HepG2 (cell line): Measurements from ENCODE around the gene CNBD2. TPM values are rescaled to one million over a fixed set of nuclear protein-coding genes. Genes with fewer than 3 reads are reported as not detected.

Experiments
- ARID3A ChIP-seq: IDR thresholded peaks from 2 replicates; pipeline ENCODE4 v1.6.1; 2012; ENCODE audit warnings: low read depth, low read length, improper control_type of control experiment
- CREB3 ChIP-seq: sonication (generic); formaldehyde crosslinking; IDR thresholded peaks from 2 replicates; pipeline ENCODE4 v1.5.0; 2020; ENCODE audit warnings: missing genetic modification reagents
- FOXO4 ChIP-seq: sonication (generic); formaldehyde crosslinking; conservative IDR thresholded peaks from 2 replicates; pipeline ENCODE4 v1.8.1; 2023; ENCODE audit warnings: missing genetic modification reagents
- HHEX ChIP-seq: IDR thresholded peaks from 2 replicates; pipeline ENCODE4 v1.6.1; 2016; ENCODE audit warnings: control low read depth
- HNRNPK ChIP-seq: fragments of 200-400 bp; formaldehyde crosslinking; IDR thresholded peaks from 2 replicates; pipeline ENCODE4 v1.6.1; 2018; ENCODE audit warnings: low read length, low read depth, moderate library complexity, mild to moderate bottlenecking; ENCODE audit not compliant: poor library complexity, severe bottlenecking
- ISL2 ChIP-seq: sonication (generic); formaldehyde crosslinking; IDR thresholded peaks from 2 replicates; pipeline ENCODE4 v1.5.0; 2020; ENCODE audit warnings: missing genetic modification reagents
- MED1 ChIP-seq: sonication (generic); formaldehyde crosslinking; IDR thresholded peaks from 2 replicates; pipeline ENCODE4 v1.4.0; 2020; ENCODE audit warnings: missing genetic modification reagents
- MTA3 ChIP-seq: sonication (generic); formaldehyde crosslinking; IDR thresholded peaks from 2 replicates; pipeline ENCODE4 v1.4.0; 2020; ENCODE audit warnings: missing genetic modification reagents
- NR2F2 ChIP-seq: IDR thresholded peaks from 2 replicates; pipeline ENCODE4 v1.6.1; 2012; ENCODE audit warnings: low read depth, inconsistent platforms, borderline replicate concordance
- RBM22 ChIP-seq: fragments of 200-400 bp; formaldehyde crosslinking; optimal IDR thresholded peaks from 2 replicates; pipeline ENCODE3; 2017; ENCODE audit warnings: mild to moderate bottlenecking, low read length, moderate library complexity
- SP4 ChIP-seq: sonication (generic); formaldehyde crosslinking; IDR thresholded peaks from 2 replicates; pipeline ENCODE4 v1.8.1; 2023; ENCODE audit warnings: mild to moderate bottlenecking, missing genetic modification reagents
- TAF1 ChIP-seq: sonication (generic); formaldehyde crosslinking; IDR thresholded peaks from 2 replicates; pipeline ENCODE4 v1.4.0; 2020; ENCODE audit warnings: missing genetic modification reagents
- TGIF2 ChIP-seq: IDR thresholded peaks from 2 replicates; pipeline ENCODE4 v1.6.1; 2016; ENCODE audit warnings: control low read depth, missing compliant biosample characterization
- ZBTB43 ChIP-seq: sonication (generic); formaldehyde crosslinking; conservative IDR thresholded peaks from 2 replicates; pipeline ENCODE4 v1.4.0; 2020; ENCODE audit warnings: missing genetic modification reagents
- ZNF205 ChIP-seq: IDR thresholded peaks from 2 replicates; pipeline ENCODE4 v1.6.1; 2018; ENCODE audit warnings: missing biosample characterization, missing genetic modification reagents
- ZNF225 ChIP-seq: sonication (generic); formaldehyde crosslinking; IDR thresholded peaks from 2 replicates; pipeline ENCODE4 v1.4.0; 2020; ENCODE audit warnings: mild to moderate bottlenecking, missing genetic modification reagents
- ZNF251 ChIP-seq: sonication (generic); formaldehyde crosslinking; IDR thresholded peaks from 2 replicates; pipeline ENCODE4 v1.9.0; 2021; ENCODE audit warnings: mild to moderate bottlenecking, missing genetic modification reagents
- ZNF280D ChIP-seq: sonication (generic); formaldehyde crosslinking; IDR thresholded peaks from 2 replicates; pipeline ENCODE4 v1.5.1; 2020; ENCODE audit warnings: mild to moderate bottlenecking, missing genetic modification reagents
- ZNF367 ChIP-seq: sonication (generic); formaldehyde crosslinking; IDR thresholded peaks from 2 replicates; pipeline ENCODE4 v1.4.0; 2020; ENCODE audit warnings: missing genetic modification reagents, borderline replicate concordance
- ZNF597 ChIP-seq: sonication (generic); formaldehyde crosslinking; IDR thresholded peaks from 2 replicates; pipeline ENCODE4 v1.5.0; 2020; ENCODE audit warnings: missing genetic modification reagents
- polyA plus RNA-seq, 8 experiments: library from polyadenylated mRNA; depleted of rRNA in 3 of 8; stranded (reverse) in 7 of 8; unstranded in 1 of 8; fragments of >200 nt; fragmentation: Illumina TruSeq in 4 of 8; extraction: Trizol in 4 of 8; gene quantifications; 2 replicates each; pipeline versions ENCODE4 v1.2.1 to v1.2.3, GENCODE V29; 2011 to 2016; ENCODE audit warnings: low read depth in 4 of 8, missing spikeins in 1 of 8, mixed read lengths in 1 of 8; ENCODE audit not compliant: insufficient read depth in 1 of 8
- total RNA-seq, 5 experiments: library from RNA; depleted of rRNA; stranded (reverse); fragments of >200 nt; fragmentation: Illumina TruSeq; extraction: Trizol; gene quantifications; 2 replicates each; pipeline ENCODE4 v1.2.3, GENCODE V29; 2016; ENCODE audit warnings: low read depth in 1 of 5

CNBD2 gene
- total and polyA plus RNA-seq, 2 of the 13 experiments (the other 11 are each of a cell fraction or from before 2014, with no cell fraction given), result 12.4 to 22.8 TPM

GRCh38 chr20:35952480-35953386, 15.7 kb upstream of the CNBD2 start (continued):
- TF ChIP-seq ZNF280D (CRISPR knock-in tag) (no peak), ZNF225 (no peak), TGIF2 (CRISPR knock-in tag) (no peak), ISL2 (CRISPR knock-in tag) (0 out of 2 replicates have a peak, but pooled peaks have one; percentile 20), ARID3A (no peak), HNRNPK (no peak), ZBTB43 (CRISPR knock-in tag) (peak; percentile 71; the same call in 1 of the 2 replicates), SP4 (CRISPR knock-in tag) (peak; percentile 1; the same call in 1 of the 2 replicates), MED1 (CRISPR knock-in tag) (peak; percentile 9; the same call in 1 of the 2 replicates), CREB3 (CRISPR knock-in tag) (0 out of 2 replicates have a peak, but pooled peaks have one; percentile 29), NR2F2 (0 out of 2 replicates have a peak, but pooled peaks have one; percentile 22), HHEX (CRISPR knock-in tag) (no peak), ZNF205 (CRISPR knock-in tag) (0 out of 2 replicates have a peak, but pooled peaks have one; percentile 51), ZNF367 (no peak), FOXO4 (CRISPR knock-in tag) (no peak), MTA3 (no peak), RBM22 (no peak), TAF1 (CRISPR knock-in tag) (no peak), ZNF251 (CRISPR knock-in tag) (no peak), ZNF597 (CRISPR knock-in tag) (no peak)
